ENCODE measurements around the gene TEAD1. TPM values are rescaled to one million over a fixed set of nuclear protein-coding genes. Genes with fewer than 3 reads are reported as not detected.

The TEAD1 gene
- total and polyA plus RNA-seq, 2 donors (not counting 3 experiments of a cell fraction or from before 2014, with no cell fraction given), result 15.3 to 49.0 TPM

- no peak for FAIRE-seq
- no peaks in the 10 kb centered on the region for H3K9me1 ChIP-seq (replicated peaks; ENCODE audit: control insufficient read depth, extremely low read depth, insufficient read depth, low read length)
- intact Hi-C loops (cut with micrococcal nuclease) (no loop called here), dilution Hi-C loops (cut with MboI; ENCODE audit: extremely low pct_ligation_motif_present, low sequenced_read_pairs) (no loop called here)
- no peak overlapping the region for H3K9ac ChIP-seq (replicated peaks; ENCODE audit: extremely low read depth, insufficient read depth, low read length)
- H4K20me1 ChIP-seq (replicated peaks; ENCODE audit: control insufficient read depth, extremely low read depth, insufficient read depth, low read length), result no peaks in the 10 kb centered on the region
- H2AFZ ChIP-seq (ENCODE audit: low read depth, low read length), result no peak overlapping the region
- no peak overlapping the region for H3K27ac ChIP-seq (ENCODE audit: insufficient read depth, low read depth, low read length)
- ChIA-PET CTCF (no interaction called here), POLR2A (no interaction called here)
- no peaks in the 10 kb centered on the region for H3K36me3 ChIP-seq (ENCODE audit: control insufficient read depth in 2 of 2, extremely low read depth in 1 of 2, insufficient read depth in 2 of 2, low read length in 2 of 2)
- no peaks in the 10 kb centered on the region for H3K4me1 ChIP-seq (ENCODE audit: control insufficient read depth, extremely low read depth, insufficient read depth, low read length)
- TF ChIP-seq MYC (IDR thresholded peaks at IDR 0.05; ENCODE audit: low read depth, low read length) (no peak), CTCF (IDR thresholded peaks at IDR 0.05; ENCODE audit: extremely low read depth in 1 of 2, insufficient read depth in 1 of 2, low read depth in 1 of 2, low read length in 2 of 2) (no peak), FOS (IDR thresholded peaks at IDR 0.05; ENCODE audit: borderline replicate concordance, insufficient read depth, low read length) (no peak), POLR2A (IDR thresholded peaks at IDR 0.05; ENCODE audit: low read depth, low read length) (no peak), MAX (IDR thresholded peaks at IDR 0.05; ENCODE audit: insufficient read depth, insufficient read length) (no peak), GATA2 (IDR thresholded peaks at IDR 0.05; ENCODE audit: insufficient read depth, insufficient read length, low read depth, low read length) (no peak), JUN (IDR thresholded peaks at IDR 0.05; ENCODE audit: borderline replicate concordance, insufficient read depth, insufficient read length, low read depth) (no peak), POLR2AphosphoS5 (IDR thresholded peaks at IDR 0.05; ENCODE audit: insufficient read depth, low read depth, low read length) (no peak), EZH2 (IDR thresholded peaks at IDR 0.05; ENCODE audit: borderline replicate concordance, low read depth, low read length, severe bottlenecking) (no peak)
- no peak overlapping the region for H3K4me3 ChIP-seq (replicated peaks in 1 of 3; ENCODE audit: insufficient read depth in 1 of 3, low read depth in 1 of 3, low read length in 3 of 3)
- peaks cover 10 to 12% of the 10 kb centered on the region in 2 experiments for H3K27me3 ChIP-seq (ENCODE audit: control insufficient read depth in 2 of 2, insufficient read depth in 2 of 2, low read length in 2 of 2)
- H3K4me2 ChIP-seq (ENCODE audit: insufficient read depth, low read length), result no peak overlapping the region
- BruUV-seq (replicated peaks), result no TSS peak
- DNase-seq (ENCODE audit: low read depth, low spot score), result no peak
- no peaks in the 10 kb centered on the region for H3K79me2 ChIP-seq (ENCODE audit: control insufficient read depth, insufficient read depth, low read length)
- H3K9me3 ChIP-seq (replicated peaks; ENCODE audit: control insufficient read depth, insufficient read depth, low read length), result no peaks in the 10 kb centered on the region
Measured at GRCh38 chr11:12989428-12990161, 315.4 kb downstream of the TEAD1 start.
